HG02759 (cell line): ENCODE measurements around the gene TMEM271.
"Not testable (repeated sequence)": the region's sequence is repeated elsewhere in the genome, so short reads cannot be mapped to it uniquely, and the experiment has no call there.

Experiments used
- ATAC-seq: cut with Tn5 transposase; IDR thresholded peaks from one replicate; pipeline ENCODE4 v1.9.1; 2021; ENCODE audit warnings: mild to moderate bottlenecking, moderate library complexity; ENCODE audit not compliant: unreplicated experiment

Gene TMEM271

DNA sequence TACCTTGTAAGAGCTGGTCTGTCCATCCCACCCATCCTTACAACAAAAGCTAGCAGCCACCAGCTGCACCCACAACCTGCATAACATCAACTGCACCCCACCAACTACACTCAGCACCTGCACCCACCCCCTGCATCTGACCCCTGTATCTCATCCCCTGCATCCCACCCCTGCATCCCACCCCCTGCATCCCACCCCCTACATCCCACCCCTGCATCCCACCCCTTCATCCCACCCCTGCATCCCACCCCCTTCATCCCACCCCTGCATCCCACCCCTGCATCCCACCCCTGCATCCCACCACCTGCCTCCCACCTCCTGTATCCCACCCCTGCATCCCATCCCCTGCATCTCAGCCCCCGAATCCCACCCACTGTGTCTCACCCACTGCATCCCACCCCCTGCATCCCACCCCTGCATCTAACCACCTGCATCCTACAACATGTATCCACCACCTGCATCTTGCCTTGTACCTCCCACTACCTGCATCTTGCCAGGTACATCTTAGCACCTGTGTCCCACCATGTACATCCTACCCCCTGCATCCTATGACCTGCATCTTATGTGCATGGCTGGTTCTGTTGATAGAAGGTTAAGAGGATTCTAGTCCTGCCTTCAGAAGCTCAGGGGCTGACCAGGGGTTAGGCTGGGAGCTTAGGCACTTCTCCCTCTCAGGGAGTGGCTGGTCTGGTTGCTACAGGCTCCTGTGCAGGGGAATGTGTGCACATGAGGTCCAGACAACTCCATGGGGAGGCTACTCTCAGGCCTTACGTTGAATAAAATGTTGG is 9.4 kb downstream of the TMEM271 start:
- ATAC-seq, result no peak

DNA sequence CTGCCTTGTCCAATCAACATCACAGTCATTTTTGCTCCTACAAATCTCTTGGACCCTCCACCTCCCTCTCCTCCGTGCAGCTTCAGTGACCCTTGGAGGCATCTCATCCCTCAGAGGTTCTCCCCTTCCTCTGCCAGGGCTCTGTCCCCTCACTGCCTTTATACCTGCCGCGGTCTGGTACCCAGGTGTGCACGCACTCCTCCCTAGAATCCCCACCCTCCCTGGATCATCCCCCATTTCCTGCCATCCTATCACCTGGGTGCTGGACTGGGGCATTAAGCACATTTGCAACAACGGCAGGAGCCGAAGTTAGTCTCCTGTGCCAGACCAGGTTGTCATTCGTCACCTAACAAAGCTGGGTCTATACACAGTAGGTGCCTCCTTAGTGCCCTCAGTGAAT is 10.1 kb downstream of the TMEM271 start:
- ATAC-seq, result no peak

DNA sequence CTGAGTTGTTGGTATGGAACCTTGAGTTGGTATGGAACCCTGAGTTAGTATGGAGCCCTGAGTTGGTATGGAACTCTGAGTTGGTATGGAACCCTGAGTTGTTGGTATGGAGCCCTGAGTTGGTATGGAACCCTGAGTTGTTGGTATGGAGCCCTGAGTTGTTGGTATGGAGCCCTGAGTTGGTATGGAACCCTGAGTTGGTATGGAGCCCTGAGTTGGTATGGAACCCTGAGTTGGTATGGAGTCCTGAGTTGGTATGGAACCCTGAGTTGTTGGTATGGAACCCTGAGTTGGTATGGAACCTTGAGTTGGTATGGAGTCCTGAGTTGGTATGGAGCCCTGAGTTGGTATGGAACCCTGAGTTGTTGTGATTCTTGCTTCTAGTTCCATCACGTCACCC is 10.5 kb downstream of the TMEM271 start:
- not testable (repeated sequence) for ATAC-seq

DNA sequence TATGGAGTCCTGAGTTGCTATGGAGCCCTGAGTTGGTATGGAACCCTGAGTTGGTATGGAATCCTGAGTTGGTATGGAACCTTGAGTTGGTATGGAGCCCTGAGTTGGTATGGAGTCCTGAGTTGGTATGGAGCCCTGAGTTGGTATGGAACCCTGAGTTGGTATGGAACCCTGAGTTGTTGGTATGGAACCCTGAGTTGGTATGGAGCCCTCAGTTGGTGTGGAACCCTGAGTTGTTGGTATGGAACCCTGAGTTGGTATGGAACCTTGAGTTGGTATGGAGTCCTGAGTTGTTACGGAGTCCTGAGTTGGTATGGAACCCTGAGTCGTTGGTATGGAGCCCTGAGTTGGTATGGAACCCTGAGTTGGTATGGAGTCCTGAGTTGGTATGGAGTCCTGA is 13.6 kb downstream of the TMEM271 start:
- not testable (repeated sequence) for ATAC-seq

DNA sequence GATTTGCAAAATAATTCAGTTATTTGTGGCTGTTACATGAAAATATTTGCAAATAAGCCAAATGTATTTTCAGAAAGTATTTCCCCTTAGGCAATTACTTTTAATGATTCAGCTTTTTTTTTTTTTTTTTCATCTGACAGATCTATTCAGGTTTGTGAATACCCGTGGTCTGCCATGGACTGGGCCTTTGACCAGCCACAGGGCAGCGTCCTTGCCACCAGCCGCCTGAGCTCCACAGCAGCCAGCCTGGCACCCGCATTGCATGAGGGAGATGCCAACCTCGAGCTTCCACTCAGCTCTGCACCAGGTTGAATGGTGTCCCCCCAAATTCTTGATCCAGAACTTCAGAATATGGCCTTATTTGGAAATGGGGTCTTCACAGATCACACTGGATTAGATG is 14.7 kb downstream of the TMEM271 start:
- ATAC-seq, result no peak

DNA sequence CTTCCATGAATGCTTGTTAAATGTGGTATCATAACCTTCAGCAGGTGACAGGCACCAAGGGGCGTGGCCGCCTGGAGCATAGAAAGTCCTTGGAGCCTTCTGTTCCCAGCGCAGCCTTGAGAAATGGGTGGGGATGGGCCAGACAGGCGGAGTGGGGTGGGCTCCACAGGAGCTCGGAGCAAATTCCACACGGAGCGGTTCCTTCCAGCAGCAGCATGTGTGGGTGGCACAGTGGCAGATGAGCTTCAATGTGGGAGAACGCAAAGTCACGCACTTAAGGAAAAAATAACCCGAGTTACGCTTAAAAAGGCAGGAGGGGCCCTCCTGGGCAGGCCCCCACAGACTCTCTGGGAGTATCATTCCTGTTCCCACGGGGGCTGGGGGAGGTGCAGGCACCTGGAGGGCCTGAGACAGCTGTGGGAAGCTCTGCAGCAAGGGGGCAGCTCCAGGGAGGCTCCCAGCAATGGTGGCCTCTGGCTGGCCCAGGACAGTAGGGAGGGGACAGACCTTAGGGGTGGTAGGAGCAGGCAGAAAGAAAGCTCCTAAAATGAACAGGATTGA is 15.3 kb downstream of the TMEM271 start:
- ATAC-seq, result no peak

DNA sequence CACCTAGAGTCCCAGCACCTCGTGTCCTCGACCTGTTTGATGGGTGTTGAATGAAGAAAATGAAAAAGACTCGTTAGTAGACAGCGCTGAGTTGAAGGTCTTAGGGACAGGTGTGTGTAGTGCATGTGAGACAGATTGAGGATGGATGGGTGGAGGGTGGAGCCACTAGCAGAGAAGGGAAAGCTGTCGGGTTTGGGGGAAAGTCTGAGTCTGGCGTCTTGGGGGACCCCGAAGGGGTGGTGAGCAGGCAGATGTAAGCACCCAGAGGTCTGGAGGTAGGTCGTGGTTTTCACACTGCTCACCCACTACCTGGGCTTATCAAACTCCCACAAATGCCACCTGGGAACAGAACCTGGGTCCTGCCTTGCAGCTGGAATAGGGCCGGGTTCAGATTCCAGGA is 16.0 kb downstream of the TMEM271 start:
- ATAC-seq, result no peak

DNA sequence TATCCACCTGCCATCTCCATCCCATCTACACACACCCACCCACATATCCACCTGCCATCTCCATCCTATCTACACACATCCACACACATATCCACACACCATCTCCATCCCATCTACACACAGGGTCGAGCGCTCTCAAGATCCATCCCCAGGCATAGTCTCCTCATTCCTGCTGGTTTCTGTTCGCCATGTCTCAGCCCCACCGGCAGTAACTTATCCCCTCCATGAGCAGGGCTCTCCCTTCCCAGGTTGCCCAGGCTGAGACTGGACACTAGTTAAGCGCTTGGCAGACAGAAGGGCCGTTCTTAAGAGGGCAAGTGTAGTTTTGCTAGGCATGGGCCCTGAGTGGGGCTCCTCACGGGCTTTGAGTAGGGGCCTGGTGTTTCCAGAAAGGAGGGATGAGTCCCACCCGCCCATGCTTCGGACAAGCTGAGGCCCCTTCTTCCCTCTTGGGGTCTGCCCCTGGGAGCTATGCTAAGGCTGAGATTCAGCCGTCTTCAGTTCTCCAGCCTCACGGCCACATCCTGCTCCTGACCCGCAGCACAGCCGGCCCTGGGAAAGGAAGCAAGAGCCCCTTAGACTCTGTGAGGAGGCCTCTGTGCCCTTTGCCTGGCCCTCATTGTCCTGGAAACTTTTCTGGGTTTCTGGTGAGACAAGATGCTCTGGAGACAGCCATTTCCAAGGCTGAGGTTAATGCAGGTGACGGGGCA is 20.4 kb downstream of the TMEM271 start:
- no peak for ATAC-seq

DNA sequence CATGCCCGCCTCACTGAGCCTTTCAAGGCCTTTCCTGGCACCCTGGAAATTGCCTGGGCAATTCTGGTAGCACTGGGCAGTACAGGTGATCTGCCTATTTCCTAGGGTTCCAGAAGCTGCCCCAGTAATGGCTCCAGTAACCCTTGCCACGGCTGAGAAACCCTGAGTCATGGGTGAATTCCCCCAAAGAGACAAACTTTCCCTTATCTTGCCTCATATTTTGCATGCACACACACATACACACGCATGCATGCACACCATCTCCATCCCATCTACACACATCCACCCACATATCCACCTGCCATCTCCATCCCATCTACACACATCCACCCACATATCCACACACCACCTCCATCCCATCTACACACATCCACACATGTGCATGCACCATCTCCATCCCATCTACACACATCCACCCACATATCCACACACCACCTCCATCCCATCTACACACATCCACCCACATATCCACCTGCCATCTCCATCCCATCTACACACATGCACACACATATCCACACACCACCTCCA is 21.2 kb downstream of the TMEM271 start:
- ATAC-seq, result not testable (repeated sequence)

DNA sequence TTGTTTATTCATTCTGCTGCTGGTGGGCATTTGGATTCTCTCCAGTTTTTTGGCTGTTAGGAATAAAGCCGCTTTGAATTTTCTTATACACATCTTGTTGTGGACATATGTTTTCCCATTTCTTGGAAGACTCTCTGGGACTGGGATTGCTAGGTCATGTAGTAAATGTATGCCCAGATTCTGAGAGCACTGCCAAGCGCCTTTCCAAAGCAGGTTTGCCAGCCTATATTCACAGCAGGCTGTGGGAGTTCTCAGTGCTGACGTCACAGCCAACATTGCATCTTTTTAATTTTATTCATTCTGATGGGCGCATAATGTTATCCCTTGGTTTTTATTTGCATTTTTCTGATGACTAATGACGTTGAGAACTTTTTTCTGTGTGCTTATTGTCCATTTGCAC is 24.1 kb downstream of the TMEM271 start:
- no peak for ATAC-seq

DNA sequence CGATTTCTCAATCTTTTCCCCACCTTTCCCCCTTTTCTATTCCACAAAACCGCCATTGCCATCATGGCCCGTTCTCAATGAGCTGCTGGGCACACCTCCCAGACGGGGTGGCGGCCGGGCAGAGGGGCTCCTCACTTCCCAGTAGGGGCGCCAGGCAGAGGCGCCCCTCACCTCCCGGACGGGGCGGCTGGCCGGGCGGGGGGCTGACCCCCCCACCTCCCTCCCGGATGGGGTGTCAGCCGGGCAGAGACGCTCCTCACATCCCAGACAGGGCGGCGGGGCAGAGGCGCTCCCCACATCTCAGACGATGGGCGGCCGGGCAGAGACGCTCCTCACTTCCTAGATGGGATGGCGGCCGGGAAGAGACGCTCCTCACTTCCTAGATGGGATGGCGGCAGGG is 25.8 kb downstream of the TMEM271 start:
- not testable (repeated sequence) for ATAC-seq

DNA sequence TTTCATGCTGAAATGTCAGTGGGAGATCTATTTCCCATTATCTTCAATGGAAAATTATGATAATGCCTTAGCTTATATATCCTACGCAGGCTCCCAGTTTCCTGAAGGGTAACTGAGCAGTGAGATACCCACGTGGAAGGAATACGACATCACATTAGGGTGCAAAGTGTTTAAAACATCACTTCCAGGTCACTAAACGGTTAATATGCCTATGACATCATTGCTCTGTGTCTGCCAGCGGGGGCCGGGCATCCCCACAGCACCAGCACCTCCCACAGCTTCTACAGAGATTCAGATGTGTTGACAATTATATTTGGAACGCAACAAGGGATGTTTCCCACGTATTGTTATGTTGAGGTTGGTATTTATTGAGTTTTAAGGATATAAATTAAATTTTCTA is 27.1 kb downstream of the TMEM271 start:
- ATAC-seq, result no peak

DNA sequence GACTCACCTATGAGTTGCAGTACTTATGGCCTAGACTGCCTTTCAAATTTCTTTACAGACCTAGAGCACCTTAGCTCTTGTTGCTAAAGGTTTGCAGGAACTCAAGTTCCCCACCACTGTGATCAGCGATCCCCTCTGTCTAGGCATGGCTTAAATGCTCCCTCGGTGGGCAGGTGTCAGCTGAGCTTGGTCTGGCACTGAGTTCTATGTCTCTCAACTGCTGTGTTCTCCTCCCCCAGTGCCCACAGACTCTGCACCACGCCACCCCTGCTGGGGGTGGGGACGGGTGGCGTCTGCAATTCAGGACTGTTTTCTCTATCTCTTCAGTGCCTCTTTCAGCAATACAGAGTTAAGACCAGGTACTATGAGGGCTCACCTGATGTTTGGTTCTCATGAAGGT is 30.5 kb downstream of the TMEM271 start:
- ATAC-seq, result no peak

DNA sequence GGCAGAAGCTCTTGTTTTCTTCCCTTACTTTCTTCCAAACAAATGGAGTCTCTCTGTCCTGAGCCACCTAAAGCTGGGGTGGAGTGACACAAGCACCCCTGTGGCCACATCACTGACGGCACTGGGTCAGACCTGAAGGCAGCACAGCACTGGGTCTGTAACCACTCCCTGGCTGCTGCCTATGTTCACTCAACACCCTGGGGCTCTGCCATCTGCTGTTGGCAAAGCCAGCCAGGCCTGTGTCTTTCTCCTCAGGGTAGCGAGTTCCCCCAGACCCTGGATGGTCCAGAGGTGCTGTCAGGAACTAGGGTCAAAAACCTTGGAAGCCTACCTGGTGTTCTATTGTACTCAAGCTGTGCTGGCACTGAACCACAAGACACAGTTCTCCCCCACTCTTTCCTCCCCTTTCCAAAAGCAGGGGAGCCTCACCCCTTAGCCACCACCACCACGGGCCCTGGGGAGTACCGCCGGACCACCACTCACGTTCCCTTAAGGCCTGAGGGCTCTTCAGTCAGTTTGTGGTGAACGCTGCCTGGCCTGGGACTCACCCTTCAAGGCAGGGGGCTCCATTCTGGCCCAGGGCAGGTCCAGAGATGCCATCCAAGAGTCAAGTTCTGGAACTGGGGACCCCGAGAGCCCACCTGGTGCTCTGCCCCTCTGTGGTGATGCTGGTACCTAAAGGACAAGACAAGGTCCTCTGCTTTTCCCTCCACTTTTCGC is 31.5 kb downstream of the TMEM271 start:
- ATAC-seq, result no peak

DNA sequence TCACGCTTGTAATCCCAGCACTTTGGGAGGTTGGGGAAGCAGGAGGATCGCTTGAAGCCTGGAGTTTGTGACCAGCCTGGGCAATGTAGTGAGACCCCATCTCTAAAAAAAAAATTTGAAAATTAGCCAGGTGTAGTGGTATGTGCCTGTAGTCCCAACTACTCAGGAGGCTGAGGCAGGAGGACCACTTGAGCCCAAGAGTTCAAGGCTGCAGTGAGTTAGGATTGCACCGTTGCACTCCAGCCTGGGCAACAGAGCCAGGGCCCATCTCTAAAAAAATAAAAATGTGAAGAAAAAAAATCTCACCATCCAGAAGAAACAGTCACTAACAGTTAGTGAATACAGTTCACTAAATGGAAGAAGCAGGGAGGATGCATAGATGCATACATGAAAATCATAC is 34.8 kb downstream of the TMEM271 start:
- ATAC-seq, result no peak

DNA sequence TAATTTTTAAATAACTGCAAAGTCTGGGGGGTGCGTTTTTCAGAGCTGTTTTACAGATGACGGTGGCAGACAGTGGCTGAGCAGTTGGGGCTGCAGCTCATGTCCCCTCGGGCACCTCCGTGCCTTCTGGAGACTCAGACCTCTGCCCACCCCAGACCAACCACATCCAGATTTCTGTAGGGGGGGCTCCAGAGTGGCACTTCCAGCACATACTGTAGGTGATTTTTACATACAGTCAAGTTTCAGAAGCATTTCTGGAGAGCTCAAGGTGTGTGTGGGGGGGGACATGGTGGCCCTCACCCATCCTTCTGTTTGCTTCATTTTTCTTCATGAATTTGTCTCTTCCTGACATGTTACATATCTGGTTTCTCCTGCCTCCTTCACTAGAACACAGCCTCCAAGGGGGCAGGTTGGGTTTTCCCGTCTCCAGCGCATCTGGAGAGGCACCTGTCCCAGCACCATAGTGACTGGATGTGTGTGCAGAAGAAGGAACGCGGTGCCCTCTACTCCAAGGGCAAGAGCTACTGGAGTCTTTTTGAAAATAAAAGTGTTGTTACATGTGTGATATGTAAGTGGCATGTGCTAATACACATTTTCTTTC is 37.5 kb downstream of the TMEM271 start:
- no peak for ATAC-seq

DNA sequence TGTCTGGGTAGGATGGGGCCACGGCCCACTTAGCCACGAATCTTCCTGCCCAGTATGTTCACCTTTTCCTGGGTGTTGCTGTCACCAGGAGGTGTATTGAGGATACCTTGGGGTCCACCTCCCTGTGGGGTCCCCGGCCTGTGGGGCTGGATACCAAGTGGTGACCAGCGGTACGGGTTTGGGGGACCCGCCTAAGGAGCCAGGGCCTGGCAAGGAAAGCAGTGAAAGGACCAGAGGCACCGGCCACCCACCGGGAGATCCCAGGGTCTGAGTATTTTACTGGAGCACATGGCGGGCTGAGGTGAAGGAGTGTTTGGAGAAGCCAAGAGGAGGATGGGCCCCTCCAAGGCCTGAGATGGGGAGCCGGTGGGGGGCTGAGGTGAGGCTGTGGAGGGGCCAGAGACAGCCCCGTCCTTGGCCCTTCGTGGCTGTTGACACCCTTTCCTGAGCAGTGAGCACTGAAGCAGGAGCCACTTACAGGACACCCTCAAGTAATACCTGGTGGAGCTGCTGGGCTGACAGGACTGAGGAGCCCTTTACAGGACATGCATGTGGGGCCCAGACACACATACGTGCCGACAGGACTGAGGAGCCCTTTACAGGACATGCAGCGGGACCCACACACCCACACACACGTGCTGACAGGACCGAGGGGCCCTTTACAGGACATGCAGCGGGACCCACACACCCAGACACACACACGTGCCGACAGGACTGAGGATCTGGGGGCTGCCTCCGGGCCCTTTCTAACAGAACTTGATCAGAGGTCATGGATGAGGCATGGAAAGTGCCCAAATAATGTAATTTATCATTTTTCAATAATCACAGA is 38.4 kb downstream of the TMEM271 start:
- no peak for ATAC-seq

DNA sequence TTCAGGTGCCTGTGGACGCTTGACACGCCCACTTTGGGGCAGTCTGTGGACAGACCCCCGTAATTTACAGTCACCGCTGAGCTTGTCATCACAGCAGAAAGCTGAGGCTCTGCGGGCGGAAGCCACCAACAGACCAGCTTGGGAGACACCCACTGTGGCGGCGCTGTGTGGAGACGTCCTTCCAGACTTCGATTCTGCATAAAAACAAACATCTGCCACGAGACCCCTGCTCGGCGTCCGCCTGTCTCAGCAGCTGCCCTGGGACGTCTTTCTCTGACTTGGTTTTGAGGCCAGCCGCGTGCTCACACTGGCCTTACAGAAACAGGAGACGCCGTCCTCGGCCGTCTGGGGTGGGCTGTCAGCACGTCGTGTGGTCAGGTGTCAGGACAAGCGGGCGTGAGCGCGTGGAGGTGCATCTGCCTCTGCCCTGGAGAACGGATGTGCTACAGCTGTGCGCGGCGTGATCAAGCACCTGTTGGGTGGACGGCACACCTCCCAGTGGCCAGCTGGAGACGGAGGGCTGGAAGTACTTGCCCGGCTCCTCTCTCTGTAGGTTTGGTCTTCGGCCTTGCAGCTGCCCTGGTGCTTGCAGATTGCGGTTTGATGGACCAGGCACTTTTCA is 39.6 kb downstream of the TMEM271 start:
- ATAC-seq, result no peak

DNA sequence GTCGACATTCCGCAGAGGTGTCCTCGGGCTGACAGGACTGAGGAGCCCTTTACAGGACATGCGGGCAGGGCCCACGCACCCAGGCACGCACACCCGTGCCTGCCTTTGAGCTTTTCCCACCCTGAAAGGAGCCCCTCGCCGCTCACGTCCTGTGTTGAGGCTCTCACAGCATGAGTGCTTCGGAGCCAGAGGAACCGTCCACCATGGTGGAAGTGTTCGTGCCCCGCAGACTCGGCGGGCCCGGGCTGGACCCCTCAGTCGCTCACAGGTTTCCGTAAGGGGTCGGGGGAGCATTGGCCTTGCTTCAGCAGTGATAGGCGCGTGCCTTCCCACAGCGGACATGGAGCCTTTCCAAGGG is 40.2 kb downstream of the TMEM271 start:
- no peak for ATAC-seq
